HG03039 (cell line): ENCODE results near the gene CEP112.
"Not testable (repeated sequence)": the region's sequence is repeated elsewhere in the genome, so short reads cannot be mapped to it uniquely, and the experiment has no call there.

Source experiments
- ATAC-seq: cut with Tn5 transposase; IDR thresholded peaks from one replicate; pipeline ENCODE4 v1.9.1; 2021; ENCODE audit warnings: mild to moderate bottlenecking, moderate library complexity; ENCODE audit not compliant: unreplicated experiment

The CEP112 gene

DNA sequence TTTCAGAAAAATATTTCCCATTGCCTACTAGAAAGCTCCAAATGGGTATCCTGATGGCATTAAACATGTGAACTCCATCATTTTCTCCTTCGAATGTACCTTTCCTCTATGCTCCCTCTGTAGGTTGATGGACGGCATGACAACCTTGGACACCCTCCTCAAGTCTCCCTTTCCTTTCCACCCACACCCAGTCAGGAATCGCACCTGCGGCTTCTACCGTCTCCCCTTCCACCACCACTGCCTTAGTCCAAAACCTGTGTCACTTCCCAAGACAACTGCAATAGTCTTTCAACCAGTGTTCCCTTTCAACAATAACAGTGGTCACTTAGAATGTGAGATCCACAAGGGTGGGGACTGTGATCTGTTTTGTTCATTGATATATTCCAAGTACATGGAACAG, 397.4 kb downstream of the CEP112 start:
- no peak for ATAC-seq

- no peak for ATAC-seq
Measured at GRCh38 chr17:65790241-65790640, 401.7 kb downstream of the CEP112 start.

DNA sequence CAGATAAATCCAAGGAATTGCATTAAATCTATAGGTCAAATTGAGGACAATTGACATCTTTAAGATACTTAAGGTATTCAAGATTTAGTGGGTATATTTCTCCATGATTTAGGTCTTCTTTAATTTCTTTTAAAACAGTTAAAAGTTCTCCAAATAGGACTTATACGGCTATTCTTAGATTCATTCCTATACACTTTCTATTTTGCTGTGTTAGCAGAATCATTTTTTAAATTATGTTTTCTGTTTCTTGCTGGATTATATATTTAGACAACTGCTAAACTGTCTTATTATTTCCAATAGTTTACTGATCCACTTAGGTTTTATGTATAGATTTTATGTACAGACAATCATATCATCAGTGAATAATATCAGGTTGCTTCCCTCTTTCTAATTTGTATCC, 404.4 kb downstream of the CEP112 start:
- no peak for ATAC-seq

GRCh38 chr17:65786479-65786878, 405.5 kb downstream of the CEP112 start:
- no peak for ATAC-seq

- ATAC-seq = no peak
Measured at GRCh38 chr17:65785109-65785508, 406.8 kb downstream of the CEP112 start.

GRCh38 chr17:65783845-65784334, 408.0 kb downstream of the CEP112 start:
- ATAC-seq = no peak

GRCh38 chr17:65782104-65782706, 409.7 kb downstream of the CEP112 start:
- ATAC-seq = not testable (repeated sequence)

- no peak for ATAC-seq
Measured at GRCh38 chr17:65780111-65780510, 411.8 kb downstream of the CEP112 start.

DNA sequence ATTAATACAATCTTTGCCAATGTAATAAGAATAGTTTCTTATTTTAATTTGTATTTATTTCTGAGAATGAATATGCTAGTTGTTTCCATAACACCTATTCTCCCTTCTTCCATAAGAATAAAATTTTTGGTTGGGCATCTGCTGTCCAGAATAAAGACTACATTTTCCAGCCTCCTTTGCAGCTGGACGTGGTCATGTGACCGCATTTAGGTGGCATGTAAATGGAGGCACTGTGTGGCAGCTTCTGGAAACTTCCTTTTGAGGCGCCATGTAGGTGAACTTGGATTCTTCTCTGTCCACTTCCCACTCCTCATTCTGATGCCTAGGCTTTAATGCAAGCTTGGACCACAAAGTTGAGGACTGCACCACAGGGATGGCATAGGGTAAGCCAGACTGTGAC, 415.0 kb downstream of the CEP112 start:
- no peak for ATAC-seq

- ATAC-seq = no peak
Measured at GRCh38 chr17:65774787-65775186, 417.1 kb downstream of the CEP112 start.

GRCh38 chr17:65772989-65773388, 418.9 kb downstream of the CEP112 start:
- no peak for ATAC-seq

- no peak for ATAC-seq
Measured at GRCh38 chr17:65771704-65772103, 420.2 kb downstream of the CEP112 start.

- ATAC-seq = no peak
Measured at GRCh38 chr17:65763786-65764185, 428.1 kb downstream of the CEP112 start.

GRCh38 chr17:65762973-65763372, 429.0 kb downstream of the CEP112 start:
- no peak for ATAC-seq

DNA sequence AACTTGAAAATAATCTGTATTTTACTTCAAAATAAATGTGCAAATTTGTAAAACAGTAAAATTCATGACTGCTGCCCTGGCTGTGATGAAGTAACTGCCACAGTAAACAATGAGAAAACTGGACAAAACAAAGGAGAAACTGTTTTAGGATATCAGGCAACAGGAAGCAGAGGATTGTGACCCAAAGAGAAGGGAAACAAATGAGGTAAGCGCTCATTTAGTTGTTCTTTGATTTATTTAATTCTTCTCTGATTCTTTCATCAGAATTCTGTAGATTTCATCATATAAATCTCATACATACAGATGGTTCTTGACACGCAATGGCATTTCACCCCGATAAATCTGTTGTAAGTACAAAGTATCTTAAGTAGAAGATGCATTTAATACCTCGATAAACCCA, 432.4 kb downstream of the CEP112 start:
- ATAC-seq = no peak

DNA sequence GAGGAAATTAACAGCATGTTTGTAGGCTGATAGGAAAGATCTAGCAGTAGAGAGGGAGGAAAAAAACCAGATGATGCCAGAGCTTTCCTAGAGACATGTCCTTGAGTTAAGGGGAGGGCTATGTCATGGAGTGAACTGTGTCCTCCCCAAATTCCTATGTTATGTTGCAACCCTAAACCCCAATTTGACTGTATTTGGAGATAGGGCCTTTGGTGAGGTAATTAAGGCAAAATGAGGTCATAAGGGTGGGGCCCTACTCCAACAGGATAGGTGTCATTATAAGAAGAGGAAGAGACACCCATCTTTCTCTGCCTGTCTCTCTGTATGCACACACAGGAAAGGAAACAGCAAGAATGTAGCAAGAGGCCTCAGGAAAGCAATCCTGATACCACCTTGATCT, 435.2 kb downstream of the CEP112 start:
- no peak for ATAC-seq

GRCh38 chr17:65755799-65756198, 436.1 kb downstream of the CEP112 start:
- ATAC-seq = no peak

- no peak for ATAC-seq
Measured at GRCh38 chr17:65754630-65755029, 437.3 kb downstream of the CEP112 start.

GRCh38 chr17:65754081-65754480, 437.9 kb downstream of the CEP112 start:
- no peak for ATAC-seq

DNA sequence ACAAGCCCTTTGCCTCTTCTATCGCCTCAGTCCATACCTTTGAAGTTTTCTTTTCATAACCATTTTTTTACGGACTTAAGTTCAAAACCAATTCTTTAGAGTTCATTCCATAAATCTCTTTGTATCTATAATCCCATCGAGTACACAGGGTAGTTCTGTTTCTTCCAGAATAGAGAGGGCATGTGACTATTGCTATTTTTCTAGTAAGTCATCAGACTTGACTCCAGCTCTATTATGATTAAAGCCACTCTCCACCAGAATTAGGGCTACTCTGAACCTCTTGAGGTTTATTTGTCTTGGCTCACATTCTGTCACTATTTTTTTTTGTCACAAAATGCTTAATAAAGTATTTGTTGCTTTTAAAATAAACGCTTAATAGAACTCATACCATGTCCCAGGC, 438.6 kb downstream of the CEP112 start:
- no peak for ATAC-seq

- ATAC-seq = no peak
Measured at GRCh38 chr17:65751263-65751662, 440.7 kb downstream of the CEP112 start.

GRCh38 chr17:65750631-65751115, 441.3 kb downstream of the CEP112 start:
- no peak for ATAC-seq

- no peak for ATAC-seq
Measured at GRCh38 chr17:65750166-65750565, 441.8 kb downstream of the CEP112 start.
